ENCODE data around the gene ZMAT5. TPM values are rescaled to one million over a fixed set of nuclear protein-coding genes. Genes with fewer than 3 reads are reported as not detected.

ZMAT5 gene
- total RNA-seq, 2 experiments from 2014 or later, result 19.0 to 21.8 TPM

GRCh38 chr22:29801796-29802195 is 35.0 kb upstream of the ZMAT5 start:
- POLR2A ChIA-PET, result interaction anchor here (0.6 kb wide), 1 partner anchor 162 kb away, joined by 3 read pairs; no protein-coding TSS in a partner anchor
- Mint-ChIP-seq H3K27me3 (ENCODE audit: low read depth) (no peaks in the 10 kb centered on the region), H3K27ac (no peak overlapping the region), H3K9me3 (ENCODE audit: insufficient read depth) (no peaks in the 10 kb centered on the region), H3K4me3 (no peak overlapping the region), H3K36me3 (ENCODE audit: low read depth) (peaks cover 73% of the 10 kb centered on the region), H3K4me1 (ENCODE audit: low read depth) (peaks cover 33% of the 10 kb centered on the region)
- ATAC-seq (no peak), DNase-seq (no peak)
- CTCF ChIA-PET, result no interaction called here

DNA sequence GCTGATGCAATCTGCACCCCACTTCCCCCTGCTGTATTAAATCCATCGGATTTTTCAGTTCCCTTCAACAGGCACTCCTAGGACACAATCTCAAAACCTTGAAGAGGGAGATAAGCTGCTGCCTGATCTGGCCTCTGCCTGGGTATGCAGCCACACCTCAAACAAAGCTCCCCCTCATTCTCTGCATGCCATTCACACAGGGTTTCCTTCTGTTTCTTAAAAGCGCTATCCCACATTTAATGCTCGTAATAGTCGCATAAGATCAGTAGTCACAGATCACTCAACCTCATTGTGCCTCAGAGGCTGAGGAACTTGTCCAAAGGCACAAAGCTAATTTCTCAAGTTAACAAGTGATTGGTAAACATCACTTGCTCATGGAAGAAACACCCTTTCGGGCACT is 34.3 kb upstream of the ZMAT5 start:
- ChIA-PET CTCF (no interaction called here), POLR2A (no interaction called here)
- Mint-ChIP-seq H3K36me3 (ENCODE audit: low read depth) (peaks cover 72% of the 10 kb centered on the region), H3K4me1 (ENCODE audit: low read depth) (peaks cover 39% of the 10 kb centered on the region), H3K27ac (peak overlapping the region; percentile 68), H3K9me3 (ENCODE audit: insufficient read depth) (no peaks in the 10 kb centered on the region), H3K27me3 (ENCODE audit: low read depth) (no peaks in the 10 kb centered on the region), H3K4me3 (no peak overlapping the region)
- no peak for ATAC-seq
- no peak for DNase-seq

GRCh38 chr22:29799217-29799680 is 32.4 kb upstream of the ZMAT5 start:
- ChIA-PET CTCF (interaction anchor here (0.8 kb wide), 1 partner anchor 289 kb away, joined by 3 read pairs; no protein-coding TSS in a partner anchor), POLR2A (no interaction called here)
- Mint-ChIP-seq H3K4me3 (no peak overlapping the region), H3K4me1 (ENCODE audit: low read depth) (peaks cover 39% of the 10 kb centered on the region), H3K27me3 (ENCODE audit: low read depth) (no peaks in the 10 kb centered on the region), H3K9me3 (ENCODE audit: insufficient read depth) (no peaks in the 10 kb centered on the region), H3K27ac (peak overlapping the region; percentile 85), H3K36me3 (ENCODE audit: low read depth) (peaks cover 64% of the 10 kb centered on the region)
- DNase-seq, result no peak
- ATAC-seq, result no peak

DNA sequence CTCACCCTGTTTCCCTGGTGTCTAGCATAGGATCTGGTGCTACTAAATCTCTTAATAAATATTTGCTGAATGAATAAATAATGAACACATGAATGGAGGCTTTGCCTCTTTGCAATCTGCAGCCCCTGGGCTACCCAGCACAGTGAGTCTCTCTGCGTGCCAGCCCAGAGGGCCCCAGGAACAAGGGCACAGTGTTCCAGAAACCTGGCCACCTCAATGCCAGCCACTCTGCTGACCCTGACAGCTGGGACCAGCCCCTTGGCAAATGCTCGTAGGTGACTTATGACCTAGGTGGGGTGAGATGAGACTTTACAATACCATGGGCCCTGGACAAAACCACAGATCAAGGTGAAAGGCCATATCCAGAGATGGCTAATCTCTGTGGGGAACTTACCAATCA is 32.0 kb upstream of the ZMAT5 start:
- DNase-seq (no peak), ATAC-seq (no peak)
- H3K4me3 Mint-ChIP-seq, result no peak overlapping the region
- H3K4me1 Mint-ChIP-seq (ENCODE audit: low read depth), result peaks cover 39% of the 10 kb centered on the region
- H3K27ac Mint-ChIP-seq, result peak overlapping the region; percentile 85
- ChIA-PET POLR2A (no interaction called here), CTCF (interaction anchor here (0.8 kb wide), 1 partner anchor 290 kb away, joined by 3 read pairs; no protein-coding TSS in a partner anchor)
- peaks cover 61% of the 10 kb centered on the region for H3K36me3 Mint-ChIP-seq (ENCODE audit: low read depth)
- H3K27me3 Mint-ChIP-seq (ENCODE audit: low read depth), result no peaks in the 10 kb centered on the region
- H3K9me3 Mint-ChIP-seq (ENCODE audit: insufficient read depth), result no peaks in the 10 kb centered on the region

- Mint-ChIP-seq H3K9me3 (ENCODE audit: insufficient read depth) (no peaks in the 10 kb centered on the region), H3K4me1 (ENCODE audit: low read depth) (peaks cover 39% of the 10 kb centered on the region), H3K4me3 (peak overlapping the region; percentile 1), H3K27me3 (ENCODE audit: low read depth) (no peaks in the 10 kb centered on the region), H3K36me3 (ENCODE audit: low read depth) (peaks cover 56% of the 10 kb centered on the region), H3K27ac (peak overlapping the region; percentile 85)
- ChIA-PET POLR2A (no interaction called here), CTCF (no interaction called here)
- DNase-seq (no peak), ATAC-seq (no peak)
Observed at GRCh38 chr22:29798318-29798717, 31.5 kb upstream of the ZMAT5 start.

- Mint-ChIP-seq H3K9me3 (ENCODE audit: insufficient read depth) (no peaks in the 10 kb centered on the region), H3K27me3 (ENCODE audit: low read depth) (no peaks in the 10 kb centered on the region), H3K4me3 (peak overlapping the region; percentile 45), H3K27ac (peak overlapping the region; percentile 85), H3K36me3 (ENCODE audit: low read depth) (peaks cover 58% of the 10 kb centered on the region), H3K4me1 (ENCODE audit: low read depth) (peaks cover 39% of the 10 kb centered on the region)
- DNase-seq, result peak; percentile 67
- CTCF ChIA-PET, result interaction anchor here (0.9 to 1.9 kb wide), 5 partner anchors 24 to 291 kb away, joined by 3 to 6 read pairs (median 3); no protein-coding TSS in a partner anchor
- POLR2A ChIA-PET, result no interaction called here
- peak; percentile 81 for ATAC-seq
Observed at GRCh38 chr22:29797351-29797750, 30.5 kb upstream of the ZMAT5 start.

DNA sequence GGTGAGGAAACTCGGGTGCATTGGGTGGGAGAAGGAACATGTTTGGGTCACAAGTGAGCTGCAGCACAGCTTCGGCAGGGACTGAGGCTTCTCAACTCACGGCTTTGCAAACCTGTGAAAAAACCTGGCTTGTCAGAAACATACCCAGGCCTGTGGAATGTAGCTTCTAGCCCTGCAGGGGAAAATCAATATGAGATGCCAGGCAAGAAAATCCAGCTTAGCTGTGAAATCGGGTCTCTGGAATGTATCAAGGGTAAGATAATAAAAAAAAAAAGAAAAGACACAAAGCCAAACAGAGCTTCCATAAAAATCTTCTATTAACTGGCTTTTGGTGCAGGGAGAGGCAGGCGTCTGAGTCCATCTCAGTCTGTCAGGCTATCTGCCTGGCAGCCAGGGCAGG is 28.9 kb upstream of the ZMAT5 start:
- ChIA-PET CTCF (interaction anchor here (0.6 to 1.9 kb wide), 5 partner anchors 11 to 313 kb away, joined by 3 to 6 read pairs (median 3); no protein-coding TSS in a partner anchor), POLR2A (interaction anchor here (0.7 kb wide), 1 partner anchor 283 kb away, joined by 3 read pairs; no protein-coding TSS in a partner anchor)
- no peak overlapping the region for H3K4me3 Mint-ChIP-seq
- ATAC-seq (no peak), DNase-seq (no peak)
- no peaks in the 10 kb centered on the region for H3K9me3 Mint-ChIP-seq (ENCODE audit: insufficient read depth)
- H3K27me3 Mint-ChIP-seq (ENCODE audit: low read depth), result no peaks in the 10 kb centered on the region
- no peak overlapping the region for H3K27ac Mint-ChIP-seq
- H3K4me1 Mint-ChIP-seq (ENCODE audit: low read depth), result peaks cover 39% of the 10 kb centered on the region
- H3K36me3 Mint-ChIP-seq (ENCODE audit: low read depth), result peaks cover 52% of the 10 kb centered on the region

DNA sequence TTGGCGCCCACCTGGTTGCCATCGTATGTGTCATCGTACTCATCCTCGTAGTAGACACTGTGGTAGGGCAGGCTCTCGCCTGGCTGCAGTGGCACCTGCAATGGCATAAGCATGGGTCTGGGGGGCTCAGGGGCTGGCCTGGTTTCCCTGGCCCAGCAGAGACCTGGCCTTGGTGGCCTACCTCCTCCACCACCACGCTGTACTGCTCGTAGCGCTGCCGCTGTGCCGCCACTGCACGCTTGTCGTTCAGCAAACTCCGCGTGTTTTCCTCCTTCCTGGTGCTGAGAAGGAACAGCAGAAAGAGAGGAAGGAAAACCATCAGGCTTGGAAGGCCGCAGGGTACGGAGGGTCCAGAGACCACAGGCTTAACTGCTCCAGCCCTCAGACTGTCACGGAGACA is 26.6 kb upstream of the ZMAT5 start:
- no peak overlapping the region for H3K27ac Mint-ChIP-seq
- ATAC-seq (no peak), DNase-seq (no peak)
- no peaks in the 10 kb centered on the region for H3K9me3 Mint-ChIP-seq (ENCODE audit: insufficient read depth)
- ChIA-PET POLR2A (no interaction called here), CTCF (no interaction called here)
- peaks cover 49% of the 10 kb centered on the region for H3K36me3 Mint-ChIP-seq (ENCODE audit: low read depth)
- no peaks in the 10 kb centered on the region for H3K27me3 Mint-ChIP-seq (ENCODE audit: low read depth)
- peaks cover 22% of the 10 kb centered on the region for H3K4me1 Mint-ChIP-seq (ENCODE audit: low read depth)
- no peak overlapping the region for H3K4me3 Mint-ChIP-seq

- H3K4me3 Mint-ChIP-seq, result no peak overlapping the region
- H3K4me1 Mint-ChIP-seq (ENCODE audit: low read depth), result no peaks in the 10 kb centered on the region
- ATAC-seq (no peak), DNase-seq (no peak)
- peaks cover 34% of the 10 kb centered on the region for H3K36me3 Mint-ChIP-seq (ENCODE audit: low read depth)
- ChIA-PET CTCF (interaction anchor here (1.3 kb wide), 1 partner anchor 215 kb away, joined by 3 read pairs; no protein-coding TSS in a partner anchor), POLR2A (no interaction called here)
- H3K9me3 Mint-ChIP-seq (ENCODE audit: insufficient read depth), result no peaks in the 10 kb centered on the region
- H3K27ac Mint-ChIP-seq, result no peak overlapping the region
- no peaks in the 10 kb centered on the region for H3K27me3 Mint-ChIP-seq (ENCODE audit: low read depth)
Observed at GRCh38 chr22:29790061-29790460, 23.3 kb upstream of the ZMAT5 start.

DNA sequence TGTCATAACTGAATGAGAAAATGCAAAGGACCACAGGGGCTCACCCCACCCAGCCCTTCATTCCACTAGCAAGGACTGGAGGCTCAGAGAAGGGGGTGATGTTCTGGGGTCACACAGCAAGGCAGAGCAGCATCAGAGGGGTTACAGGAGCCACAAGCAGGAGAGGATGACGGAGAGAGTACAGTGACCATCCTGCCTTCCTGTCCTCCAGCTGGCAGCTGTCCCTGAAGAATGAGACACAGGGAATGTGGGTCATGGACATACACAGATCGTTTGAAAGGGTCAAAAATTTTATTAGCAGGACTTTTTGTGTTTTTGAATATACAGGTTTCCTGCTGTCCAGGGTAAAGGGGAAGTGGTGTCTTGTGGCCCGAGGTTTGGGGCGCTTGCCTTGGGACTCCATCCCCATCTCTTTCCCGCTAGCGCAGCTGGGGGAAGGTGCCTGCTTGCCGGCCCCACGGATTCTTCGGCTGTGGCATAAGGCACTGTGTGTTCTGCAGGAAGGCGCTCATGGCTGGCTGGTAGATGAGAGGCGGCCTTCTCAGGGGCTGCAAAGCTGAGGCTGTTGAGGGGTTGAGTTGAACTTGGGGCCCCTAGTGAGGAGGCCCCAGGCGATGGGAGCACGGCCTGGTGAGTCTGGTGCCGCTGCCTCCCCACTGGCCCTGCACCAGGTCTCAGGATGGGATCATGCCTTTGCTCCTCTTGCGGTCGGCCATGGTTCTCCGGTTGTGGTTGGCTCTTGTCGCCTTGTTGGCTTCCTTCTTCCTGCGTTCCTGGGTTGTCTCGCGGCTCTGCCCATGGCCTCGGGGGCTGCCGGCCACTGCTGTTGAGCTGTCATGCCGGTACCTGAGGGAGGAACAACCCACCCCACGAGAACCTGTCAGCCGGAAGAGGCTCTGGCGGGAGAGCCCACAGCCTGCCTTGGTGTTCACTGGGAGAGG is 21.8 kb upstream of the ZMAT5 start:
- H3K4me3 Mint-ChIP-seq, result no peak overlapping the region
- H3K27me3 Mint-ChIP-seq (ENCODE audit: low read depth), result no peaks in the 10 kb centered on the region
- ChIA-PET POLR2A (no interaction called here), CTCF (no interaction called here)
- no peaks in the 10 kb centered on the region for H3K4me1 Mint-ChIP-seq (ENCODE audit: low read depth)
- ATAC-seq (no peak), DNase-seq (no peak)
- H3K9me3 Mint-ChIP-seq (ENCODE audit: insufficient read depth), result no peaks in the 10 kb centered on the region
- peaks cover 31% of the 10 kb centered on the region for H3K36me3 Mint-ChIP-seq (ENCODE audit: low read depth)
- H3K27ac Mint-ChIP-seq, result no peak overlapping the region

DNA sequence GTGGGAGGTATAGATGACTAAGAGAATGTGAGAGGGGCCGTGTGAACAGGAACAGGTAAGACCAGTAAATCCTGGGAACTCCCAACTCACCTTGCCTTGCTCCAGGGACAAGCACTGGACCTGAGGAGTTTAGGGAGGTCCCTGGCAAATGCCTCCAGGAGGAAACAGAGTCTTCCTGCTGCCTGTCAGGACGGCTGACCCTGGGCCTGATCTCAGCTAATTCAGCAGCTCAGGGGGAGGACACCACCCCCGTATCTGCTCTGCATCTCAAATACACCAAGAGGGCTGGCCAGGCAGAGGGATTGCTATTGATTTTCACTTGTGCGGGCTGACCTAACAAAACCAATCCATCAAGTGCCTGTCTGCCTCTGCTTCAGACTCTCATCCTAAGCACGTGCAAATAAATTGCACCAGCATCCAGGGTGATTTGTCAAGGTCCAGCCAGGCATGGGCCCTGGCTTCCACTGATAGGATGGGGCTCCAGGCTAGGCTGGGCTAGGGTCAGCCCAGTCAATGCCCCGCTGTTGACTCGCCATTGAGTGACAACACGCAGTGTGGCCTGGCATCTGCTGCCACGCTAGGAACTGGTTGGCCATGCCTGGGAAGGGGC is 20.7 kb upstream of the ZMAT5 start:
- no peak for ATAC-seq
- CTCF ChIA-PET, result no interaction called here

DNA sequence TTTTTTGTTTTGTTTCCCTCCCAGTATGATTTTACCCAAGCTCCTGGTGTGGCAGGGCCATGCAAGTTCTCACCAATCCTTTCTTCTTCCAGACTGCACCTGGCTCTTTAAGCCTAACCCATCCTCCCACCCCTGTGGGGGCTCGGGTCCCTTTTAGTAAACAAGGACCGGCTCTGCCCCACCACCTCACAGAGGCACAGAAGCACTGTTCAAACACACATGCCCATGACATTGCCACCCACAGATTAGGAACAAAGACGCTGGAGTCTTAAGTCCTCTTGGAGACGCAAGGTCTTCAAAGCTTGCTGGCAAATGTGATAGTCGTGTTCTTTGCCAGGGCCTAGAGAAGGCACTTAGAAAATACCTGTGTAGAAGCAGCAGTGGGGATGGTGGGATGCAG is 19.2 kb upstream of the ZMAT5 start:
- Mint-ChIP-seq H3K27ac (no peak overlapping the region), H3K36me3 (ENCODE audit: low read depth) (peaks cover 21% of the 10 kb centered on the region), H3K4me1 (ENCODE audit: low read depth) (no peaks in the 10 kb centered on the region), H3K9me3 (ENCODE audit: insufficient read depth) (no peaks in the 10 kb centered on the region), H3K27me3 (ENCODE audit: low read depth) (no peaks in the 10 kb centered on the region), H3K4me3 (no peak overlapping the region)
- no peak for ATAC-seq
- ChIA-PET CTCF (no interaction called here), POLR2A (interaction anchor here (0.8 kb wide), 1 partner anchor 1037 kb away, joined by 3 read pairs; no protein-coding TSS in a partner anchor)
- no peak for DNase-seq

More for the DNA sequence above, 20.7 kb upstream of the ZMAT5 start:
- H3K9me3 Mint-ChIP-seq (ENCODE audit: insufficient read depth), result no peaks in the 10 kb centered on the region
- no peaks in the 10 kb centered on the region for H3K27me3 Mint-ChIP-seq (ENCODE audit: low read depth)
- H3K27ac Mint-ChIP-seq, result no peak overlapping the region
- no peak overlapping the region for H3K4me3 Mint-ChIP-seq
- no peak for DNase-seq
- POLR2A ChIA-PET, result no interaction called here
- H3K36me3 Mint-ChIP-seq (ENCODE audit: low read depth), result peaks cover 29% of the 10 kb centered on the region
- H3K4me1 Mint-ChIP-seq (ENCODE audit: low read depth), result no peaks in the 10 kb centered on the region

Measured in activated CD8-positive, alpha-beta T cell treated with anti-CD3 and anti-CD28 coated beads, Interleukin-2, amount 10 ng/mL, durations not matched to agents 7 days and 5 days (primary cell).